Renal cortex interstitium (tissue), 11 donors: ENCODE results near the gene F12. TPM values are rescaled to one million over a fixed set of nuclear protein-coding genes. Genes with fewer than 3 reads are reported as not detected.
A peak's percentile ranks its signal among the peaks of the same experiment; 100 is the strongest.
"Not testable (repeated sequence)": the region's sequence is repeated elsewhere in the genome, so short reads cannot be mapped to it uniquely, and the experiment has no call there.

Source experiments
- DNase-seq, 11 donors: peaks; one replicate each; pipeline ENCODE4 v3.0.0-alpha.2; 2013; ENCODE audit warnings: low read depth in 9 of 11, low spot score in 4 of 11; ENCODE audit errors: extremely low read depth in 1 of 11
- polyA plus RNA-seq, 3 donors: library from polyadenylated mRNA; unstranded; fragments of 120-200 nt; gene quantifications; one replicate each; pipeline ENCODE4 v1.2.1, GENCODE V29; 2013; ENCODE audit not compliant: insufficient read length in 3 of 3

F12 gene
- polyA plus RNA-seq, 3 donors, result 9.1 to 25.2 (median 10.2) TPM

- DNase-seq, result peak; percentile 100
Measured at GRCh38 chr5:177425801-177426565, 16.6 kb upstream of the F12 start.

GRCh38 chr5:177425196-177425800 is 15.9 kb upstream of the F12 start:
- no peak for DNase-seq

GRCh38 chr5:177423671-177424070 is 14.3 kb upstream of the F12 start:
- DNase-seq, result no peak

GRCh38 chr5:177421062-177421798 is 11.9 kb upstream of the F12 start:
- DNase-seq, result no peak

GRCh38 chr5:177420472-177420871 is 11.1 kb upstream of the F12 start:
- not testable (repeated sequence) for DNase-seq

- DNase-seq, result no peak
Measured at GRCh38 chr5:177419046-177419445, 9.7 kb upstream of the F12 start.

- not testable (repeated sequence) for DNase-seq
Measured at GRCh38 chr5:177417081-177417480, 7.7 kb upstream of the F12 start.

- no peak for DNase-seq
Measured at GRCh38 chr5:177414481-177414880, 5.1 kb upstream of the F12 start.

GRCh38 chr5:177412603-177413233 is 3.4 kb upstream of the F12 start:
- DNase-seq, result no peak

GRCh38 chr5:177410575-177410974 is 1.2 kb upstream of the F12 start:
- no peak for DNase-seq

- DNase-seq, result no peak
Measured at GRCh38 chr5:177405805-177406204, 3.6 kb downstream of the F12 start.

- no peak for DNase-seq
Measured at GRCh38 chr5:177405312-177405711, 4.1 kb downstream of the F12 start.

- no peak for DNase-seq
Measured at GRCh38 chr5:177404641-177405179, 4.7 kb downstream of the F12 start.

GRCh38 chr5:177403792-177404640 is 5.3 kb downstream of the F12 start:
- DNase-seq, result peak in 3 of 11 donors; percentile 57 to 67 (median 63)

- DNase-seq, result no peak
Measured at GRCh38 chr5:177403102-177403791, 6.1 kb downstream of the F12 start.

- DNase-seq, result peak in 3 of 11 donors; percentile 51 to 56 (median 54)
Measured at GRCh38 chr5:177402271-177403043, 6.9 kb downstream of the F12 start.
